Measurements from ENCODE around the gene CA5A.

CA5A gene

GRCh38 chr16:87847467-87847784 is 88.9 kb downstream of the CA5A start:
- DNase-seq: no peak

- DNase-seq: no peak
Measured at GRCh38 chr16:87846705-87847466, 89.4 kb downstream of the CA5A start.

GRCh38 chr16:87845807-87846619 is 90.3 kb downstream of the CA5A start:
- DNase-seq: no peak

DNA sequence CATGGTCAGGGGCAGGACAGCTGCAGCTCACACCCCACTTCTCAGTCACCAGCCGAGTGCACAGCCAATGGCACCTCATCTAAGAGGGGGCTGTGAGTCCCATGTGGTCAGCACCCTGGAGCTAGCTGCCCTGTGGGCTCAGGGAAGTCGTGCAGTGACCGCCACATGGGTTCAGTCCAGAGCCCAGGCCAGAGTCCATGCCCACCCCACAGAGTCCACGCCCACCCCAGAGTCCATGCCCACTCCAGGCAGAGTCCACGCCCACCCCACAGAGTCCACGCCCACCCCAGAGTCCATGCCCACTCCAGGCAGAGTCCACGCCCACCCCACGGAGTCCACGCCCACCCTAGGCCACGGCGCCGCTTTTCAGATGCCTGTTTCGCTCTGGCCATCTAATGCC is 91.1 kb downstream of the CA5A start:
- DNase-seq: no peak

GRCh38 chr16:87844809-87845208 is 91.5 kb downstream of the CA5A start:
- no peak for DNase-seq

- no peak for DNase-seq
Measured at GRCh38 chr16:87844120-87844733, 92.1 kb downstream of the CA5A start.

DNA sequence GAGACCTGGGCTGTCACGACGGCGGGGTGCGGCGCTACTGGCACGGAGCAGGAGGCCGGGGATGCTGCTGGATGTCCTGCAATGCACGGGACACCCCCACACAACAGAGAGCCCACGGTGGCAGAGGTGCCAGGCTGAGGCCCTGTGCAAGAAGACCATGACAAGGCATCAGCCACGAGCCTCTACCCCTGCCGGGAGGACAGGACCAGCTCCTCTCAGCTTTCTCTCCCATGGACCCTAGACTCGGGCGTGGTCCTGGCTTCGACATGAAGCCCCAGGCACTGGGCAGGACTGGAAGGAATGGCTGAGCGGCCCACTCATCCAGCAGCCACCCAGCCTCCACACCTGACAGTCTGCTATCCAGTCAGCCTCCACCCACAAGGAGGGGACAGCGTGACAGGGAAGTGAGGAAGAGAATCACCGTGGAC is 92.6 kb downstream of the CA5A start:
- DNase-seq: no peak

- DNase-seq: no peak
Measured at GRCh38 chr16:87842209-87842869, 94.0 kb downstream of the CA5A start.

DNA sequence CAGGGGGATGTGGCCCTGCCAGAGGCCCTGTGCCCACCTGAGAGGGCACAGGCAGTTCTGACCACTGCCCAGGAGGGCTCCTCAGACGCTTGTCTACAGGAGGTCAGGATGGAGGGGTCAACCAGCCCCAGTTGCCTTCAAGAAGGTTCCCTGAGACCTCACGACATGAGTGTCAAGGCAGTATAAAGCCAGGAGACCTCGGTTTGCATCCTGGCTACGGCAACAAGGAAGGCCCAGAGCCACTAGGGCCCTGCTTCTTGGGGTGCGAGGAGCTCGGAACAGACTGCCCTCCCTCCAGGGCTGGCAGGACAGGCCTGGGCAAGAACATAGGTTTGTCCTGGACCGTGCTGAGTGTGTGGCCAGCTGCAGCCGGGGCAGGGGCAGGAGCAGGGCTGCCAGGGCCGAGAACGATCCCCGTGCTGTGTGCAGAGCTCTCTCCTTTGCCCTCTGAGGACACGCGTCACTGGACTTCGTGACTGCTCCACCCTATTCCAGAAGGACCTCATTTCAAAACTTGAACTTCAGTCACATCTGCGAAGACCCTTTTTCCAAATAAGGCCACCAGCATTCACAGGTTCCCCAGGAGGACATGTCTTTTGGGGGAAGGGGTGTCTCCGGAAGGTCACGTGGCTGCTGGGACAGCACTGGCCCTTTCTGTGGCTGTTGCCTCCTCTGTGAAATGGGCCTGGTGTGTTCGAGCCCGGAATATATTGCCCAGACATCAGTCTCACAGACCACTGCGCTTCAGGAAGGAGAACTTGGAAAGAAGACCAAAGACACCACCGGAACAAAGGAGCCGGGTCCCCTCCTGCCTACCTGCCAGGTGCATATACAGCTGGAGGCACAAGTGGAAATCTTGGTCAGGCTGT is 94.8 kb downstream of the CA5A start:
- DNase-seq: no peak

GRCh38 chr16:87840271-87840978 is 95.9 kb downstream of the CA5A start:
- DNase-seq: no peak

- no peak for DNase-seq
Measured at GRCh38 chr16:87839542-87840270, 96.6 kb downstream of the CA5A start.

DNA sequence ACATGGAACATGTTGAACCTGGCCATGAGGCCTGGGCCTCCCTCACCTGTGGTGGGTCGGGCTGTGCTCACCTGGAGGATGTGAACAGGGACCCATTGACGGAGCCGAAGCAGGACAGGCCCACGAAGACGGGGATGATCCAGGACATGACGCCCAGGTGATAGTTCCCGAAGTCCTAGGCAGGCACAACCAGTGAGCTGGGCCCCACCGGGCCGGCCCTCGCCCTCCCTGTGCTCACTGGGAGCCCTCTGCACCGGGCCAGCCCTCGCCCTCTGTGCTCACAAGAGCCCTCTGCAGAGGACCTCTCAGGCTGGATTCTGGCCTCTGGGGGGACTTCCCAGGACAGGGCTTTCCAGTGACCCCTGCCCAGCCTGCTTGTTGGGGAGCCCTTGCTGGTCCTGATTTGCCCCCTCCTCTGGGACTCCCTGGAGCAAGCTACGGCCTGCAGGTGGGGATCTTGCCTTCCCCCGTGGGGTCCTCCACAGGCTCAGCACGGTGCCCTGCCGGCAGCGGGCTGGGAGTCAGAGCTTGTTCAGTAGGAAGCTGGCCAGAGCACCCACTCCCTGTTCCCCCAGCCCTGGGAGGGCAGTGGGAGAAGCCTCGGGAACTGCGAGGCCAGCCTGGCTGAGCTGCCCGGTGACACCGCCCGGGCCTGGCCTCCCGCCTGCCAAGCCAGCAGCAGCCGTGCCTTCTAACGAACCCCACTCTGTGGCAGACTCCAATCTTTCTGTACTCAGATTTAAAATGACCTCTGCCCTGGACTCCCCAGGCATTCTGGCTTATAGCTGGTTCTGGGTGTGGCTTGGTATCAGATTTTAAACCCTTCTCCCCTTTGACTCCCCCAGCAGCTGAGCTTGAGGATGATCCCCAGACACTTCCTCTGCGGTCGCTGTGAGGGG is 97.4 kb downstream of the CA5A start:
- no peak for DNase-seq

Data from stimulated activated CD4-positive, alpha-beta T cell treated with anti-CD3 and anti-CD28 coated beads, Interleukin-2, amount 100 ng/mL, for 24 hours (primary cell).